ENCODE results near the gene CHST4.

The CHST4 gene

DNA sequence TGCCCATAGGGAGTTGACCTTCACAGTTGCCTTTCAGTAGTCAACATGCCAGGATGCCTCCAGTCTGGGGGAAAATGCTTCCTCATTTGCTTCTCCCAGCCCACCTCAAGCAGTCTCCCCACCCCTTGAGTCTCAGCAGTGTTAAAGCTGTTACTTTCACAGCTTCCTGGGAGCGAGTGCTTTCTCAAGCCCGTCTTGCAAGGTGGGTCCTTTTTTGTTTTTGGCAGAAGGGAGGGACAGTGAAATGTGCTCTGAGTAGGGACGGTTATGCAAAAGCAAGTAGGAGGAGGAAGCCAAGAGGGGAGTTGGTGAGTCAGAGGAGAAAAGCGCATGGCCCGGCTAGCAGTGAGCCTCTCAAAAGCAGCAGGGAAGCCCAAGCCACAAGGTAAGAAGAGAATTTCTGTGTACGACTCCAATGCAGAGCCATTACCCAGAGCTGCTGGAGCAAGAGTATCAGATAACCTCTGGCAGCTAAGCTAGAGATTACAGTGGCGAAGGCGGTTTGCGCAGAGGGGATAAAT, at the start of gene CHST4:
Gene CHST4, plus strand, starts transcription at position 316 of the 521 bp plus-strand sequence. CDS start 10,252 bp downstream, outside the sequence.
- no peak within 1 kb of the TSS for H3K4me3 ChIP-seq (ENCODE audit: control insufficient read depth, low read depth, low read length)
- peak; percentile 55 for DNase-seq (ENCODE audit: low read depth)
- TF ChIP-seq, protein P1, sequence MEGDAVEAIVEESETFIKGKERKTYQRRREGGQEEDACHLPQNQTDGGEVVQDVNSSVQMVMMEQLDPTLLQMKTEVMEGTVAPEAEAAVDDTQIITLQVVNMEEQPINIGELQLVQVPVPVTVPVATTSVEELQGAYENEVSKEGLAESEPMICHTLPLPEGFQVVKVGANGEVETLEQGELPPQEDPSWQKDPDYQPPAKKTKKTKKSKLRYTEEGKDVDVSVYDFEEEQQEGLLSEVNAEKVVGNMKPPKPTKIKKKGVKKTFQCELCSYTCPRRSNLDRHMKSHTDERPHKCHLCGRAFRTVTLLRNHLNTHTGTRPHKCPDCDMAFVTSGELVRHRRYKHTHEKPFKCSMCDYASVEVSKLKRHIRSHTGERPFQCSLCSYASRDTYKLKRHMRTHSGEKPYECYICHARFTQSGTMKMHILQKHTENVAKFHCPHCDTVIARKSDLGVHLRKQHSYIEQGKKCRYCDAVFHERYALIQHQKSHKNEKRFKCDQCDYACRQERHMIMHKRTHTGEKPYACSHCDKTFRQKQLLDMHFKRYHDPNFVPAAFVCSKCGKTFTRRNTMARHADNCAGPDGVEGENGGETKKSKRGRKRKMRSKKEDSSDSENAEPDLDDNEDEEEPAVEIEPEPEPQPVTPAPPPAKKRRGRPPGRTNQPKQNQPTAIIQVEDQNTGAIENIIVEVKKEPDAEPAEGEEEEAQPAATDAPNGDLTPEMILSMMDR (conservative IDR thresholded peaks at IDR 0.05; ENCODE audit: control insufficient read depth, insufficient read depth, low read depth, low read length) = no peak

DNA sequence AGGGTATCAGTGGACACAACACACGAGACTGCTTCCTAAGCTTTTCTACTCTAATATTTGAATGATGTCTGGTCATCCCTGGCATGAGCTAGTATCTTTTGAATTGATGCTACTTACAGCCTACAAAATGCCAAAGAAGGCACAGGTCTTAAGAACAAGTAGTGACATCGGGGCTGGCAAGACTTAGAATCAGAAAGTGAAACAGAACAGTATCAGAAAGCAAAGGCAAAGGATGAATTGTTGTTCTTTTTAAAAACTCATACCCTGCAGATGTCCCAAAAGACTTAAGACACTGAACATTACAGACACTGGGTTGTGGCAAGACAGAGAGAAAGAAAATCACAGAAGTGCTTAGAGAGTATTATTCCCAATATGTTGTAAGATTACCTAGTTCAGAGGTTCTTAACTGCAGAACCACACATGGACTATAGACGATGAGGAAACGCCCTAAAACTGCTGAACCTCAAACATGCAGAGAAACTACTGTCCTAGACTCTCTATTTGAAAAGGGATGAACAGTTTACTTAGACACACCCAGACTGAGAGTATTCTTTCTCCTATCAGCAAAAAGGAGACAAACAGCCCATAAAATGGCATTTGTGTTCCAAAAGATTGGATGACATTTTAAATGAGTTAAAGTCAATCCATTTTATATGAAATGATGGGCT, 49.6 kb upstream of the CHST4 start:
- no peak overlapping the region for H3K4me3 ChIP-seq (ENCODE audit: control insufficient read depth, low read depth, low read length)
- TF ChIP-seq, protein P1 (conservative IDR thresholded peaks at IDR 0.05; ENCODE audit: control insufficient read depth, insufficient read depth, low read depth, low read length) = no peak
- DNase-seq (ENCODE audit: low read depth) = no peak

DNA sequence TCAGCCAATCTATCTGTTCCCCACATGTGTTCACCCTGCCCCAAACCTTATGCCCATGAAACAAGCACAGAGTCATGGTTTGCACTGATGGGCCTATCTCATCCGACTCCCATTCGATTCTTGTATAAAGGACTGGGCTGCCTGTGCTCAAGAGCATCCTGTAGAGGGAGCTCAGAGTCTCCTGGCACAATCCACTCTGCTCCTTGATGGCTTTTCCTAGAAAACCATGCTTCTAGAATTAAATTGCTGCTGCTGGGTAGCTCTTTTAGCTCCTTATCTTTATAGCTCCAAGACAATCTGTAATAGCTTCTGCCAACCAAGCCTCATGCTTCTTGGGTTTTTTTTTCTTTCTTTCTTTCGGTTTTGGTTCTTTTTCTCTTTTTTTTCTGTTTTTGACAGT, 46.8 kb upstream of the CHST4 start:
- peak; percentile 50 for DNase-seq (ENCODE audit: low read depth)
- TF ChIP-seq, protein P1 (conservative IDR thresholded peaks at IDR 0.05; ENCODE audit: control insufficient read depth, insufficient read depth, low read depth, low read length) = peak; percentile 65
- H3K4me3 ChIP-seq (ENCODE audit: control insufficient read depth, low read depth, low read length) = no peak overlapping the region

DNA sequence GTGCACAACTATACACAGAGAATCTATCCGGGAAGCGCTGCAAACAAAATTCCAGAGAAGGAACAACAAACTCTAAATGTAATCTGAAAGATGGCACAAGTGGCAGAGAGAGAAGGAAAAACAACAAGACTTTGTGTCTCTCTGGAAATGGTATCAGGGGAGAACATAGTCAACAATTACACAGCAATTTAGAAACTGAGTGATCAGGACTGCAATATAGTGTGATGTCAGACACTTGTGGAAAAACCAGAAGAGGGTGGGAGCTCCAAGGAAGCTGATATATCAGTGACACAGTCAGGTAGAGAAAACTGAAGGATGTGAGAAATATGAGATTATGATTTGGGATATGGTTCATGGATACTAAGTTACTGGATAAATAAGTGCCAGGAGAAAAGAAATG, 45.3 kb upstream of the CHST4 start:
- TF ChIP-seq, protein P1 (conservative IDR thresholded peaks at IDR 0.05; ENCODE audit: control insufficient read depth, insufficient read depth, low read depth, low read length) = no peak
- H3K4me3 ChIP-seq (ENCODE audit: control insufficient read depth, low read depth, low read length) = no peak overlapping the region
- no peak for DNase-seq (ENCODE audit: low read depth)

DNA sequence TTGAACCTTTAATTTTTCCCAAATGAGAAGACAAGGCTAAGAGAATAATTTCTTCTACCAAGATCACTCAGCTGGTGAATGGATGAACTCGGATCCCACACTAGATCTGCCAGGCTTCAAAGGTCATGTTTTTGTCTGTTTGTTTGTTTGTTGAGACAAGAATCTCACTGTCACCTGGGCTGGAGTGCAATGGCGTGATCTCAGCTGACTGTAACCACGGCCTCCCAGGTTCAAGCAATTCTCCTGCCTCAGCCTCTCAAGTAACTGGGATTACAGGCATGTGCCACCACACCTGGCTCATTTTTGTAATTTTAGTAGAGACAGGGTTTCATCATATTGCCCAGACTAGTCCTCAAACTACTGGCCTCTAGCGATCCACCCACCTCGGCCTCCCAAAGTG, 43.7 kb upstream of the CHST4 start:
- DNase-seq (ENCODE audit: low read depth) = no peak
- TF ChIP-seq, protein P1 (conservative IDR thresholded peaks at IDR 0.05; ENCODE audit: control insufficient read depth, insufficient read depth, low read depth, low read length) = no peak

DNA sequence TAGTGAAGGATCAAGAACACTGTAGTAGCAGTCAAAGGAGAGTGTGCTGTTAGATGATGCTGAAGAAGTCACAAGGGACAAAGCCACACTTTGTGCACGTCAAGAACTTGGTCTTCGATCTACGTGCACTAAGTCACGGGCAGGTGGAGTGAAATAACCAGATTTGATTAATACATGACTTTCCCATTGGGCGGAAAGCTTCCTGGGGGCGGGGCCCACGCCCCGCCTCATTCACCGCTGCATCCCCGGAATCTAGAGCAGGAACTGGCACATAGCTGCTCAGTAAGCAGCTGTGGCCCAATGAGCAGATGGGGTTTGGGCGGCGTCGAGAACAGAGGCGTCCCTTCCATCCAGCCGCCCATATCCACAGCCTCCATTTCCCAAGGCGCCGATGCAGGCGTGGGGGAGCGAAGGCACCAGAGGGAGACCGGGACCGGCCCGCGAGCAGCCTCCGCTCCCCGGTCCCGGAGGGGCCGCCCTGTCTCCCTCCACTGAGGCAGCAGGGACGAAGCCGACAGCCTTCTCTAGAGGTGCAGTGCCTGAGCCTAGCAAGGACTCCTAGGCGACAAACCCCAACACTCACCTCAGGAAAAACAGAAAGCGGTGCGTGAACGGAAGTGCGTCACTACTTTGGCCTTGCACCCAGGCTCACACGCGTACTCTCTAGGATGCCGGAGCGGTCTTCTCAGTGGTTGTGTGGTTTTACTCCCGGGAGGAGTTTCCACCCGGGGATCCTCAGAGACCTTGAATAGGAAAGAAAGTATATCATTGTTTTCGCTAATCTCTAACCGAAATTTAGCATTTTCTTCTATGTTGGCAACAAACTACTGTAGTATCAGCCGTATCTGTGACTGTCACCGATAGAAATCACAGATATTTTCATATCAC, 42.0 kb upstream of the CHST4 start:
- DNase-seq (ENCODE audit: low read depth) = peak; percentile 96
- TF ChIP-seq, protein P1 (conservative IDR thresholded peaks at IDR 0.05; ENCODE audit: control insufficient read depth, insufficient read depth, low read depth, low read length) = no peak
- H3K4me3 ChIP-seq (ENCODE audit: control insufficient read depth, low read depth, low read length) = peak overlapping the region; percentile 91

More for the DNA sequence above, 43.7 kb upstream of the CHST4 start:
- no peak overlapping the region for H3K4me3 ChIP-seq (ENCODE audit: control insufficient read depth, low read depth, low read length)

Data from fibroblast of mammary gland (primary cell).